K562 (cell line): Measurements from ENCODE around the gene MERTK. TPM values are rescaled to one million over a fixed set of nuclear protein-coding genes. Genes with fewer than 3 reads are reported as not detected.
"Not testable (repeated sequence)": the region's sequence is repeated elsewhere in the genome, so short reads cannot be mapped to it uniquely, and the experiment has no call there.

Experiments
- ATAC-seq: fragments of 200-7000 bp; cut with Tn5 transposase; 3 replicates; pipeline ENCODE4 v1.9.1; 2020; ENCODE audit warnings: moderate library complexity
- BruUV-seq: library from RNA; stranded (reverse); fragments of 400-500 nt; replicated peaks from 2 replicates; lab custom pipeline; 2021; lab: Mats Ljungman, UMichigan
- CTCF ChIA-PET: fragments of 300-600 bp; formaldehyde crosslinking; extraction: SDS; loops from one replicate; lab custom pipeline; 2021; ENCODE audit warnings: low intra/inter-chr PET ratio; lab: Yijun Ruan, JAX
- POLR2A ChIA-PET: fragments of 300-600, 350-650 bp; sonication (Branson Sonifier 250); formaldehyde crosslinking; extraction: SDS; loops from one replicate; lab custom pipeline; 2021; ENCODE audit warnings: antibody characterized with exemption, inconsistent platforms; lab: Yijun Ruan, JAX
- DNase-seq, 4 experiments: peaks; one replicate each; pipeline versions ENCODE4 v3.0.0 to v3.0.0-alpha.2; 2011 to 2018; ENCODE audit warnings: low spot score in 3 of 4, mixed read lengths in 3 of 4; ENCODE audit errors: extremely low read depth in 1 of 4
- FAIRE-seq: peaks from 2 replicates; lab custom pipeline; 2011; peaks lifted over from hg19 to GRCh38; lab: Jason Lieb, UNC
- H2AFZ ChIP-seq: 2 replicates; pipeline ENCODE4 v1.6.0; 2011; ENCODE audit warnings: low read depth, low read length, control low read depth, inconsistent platforms
- H3K27ac ChIP-seq: fragments of 200-600 bp; 3 replicates; pipeline ENCODE4 v1.8.0; 2011; ENCODE audit warnings: low read depth, mild to moderate bottlenecking, control low read depth, inconsistent platforms, low read length, moderate library complexity, mixed read lengths; ENCODE audit errors: extremely low read depth
- H3K27me3 ChIP-seq, 2 experiments: fragments of 300-600 bp in 1 of 2; 2 replicates in 1 of 2; 3 replicates in 1 of 2; pipeline versions ENCODE4 v1.6.0 to v1.8.0; 2011; ENCODE audit warnings: inconsistent platforms in 2 of 2, low read length in 2 of 2, mild to moderate bottlenecking in 1 of 2, mixed read lengths in 1 of 2, moderate library complexity in 1 of 2; ENCODE audit not compliant: control insufficient read depth in 2 of 2, insufficient read depth in 2 of 2
- H3K36me3 ChIP-seq: fragments of 300-600 bp; 3 replicates; pipeline ENCODE4 v1.8.0; 2011; ENCODE audit warnings: mild to moderate bottlenecking, low read length, inconsistent platforms; ENCODE audit not compliant: control insufficient read depth, insufficient read depth
- H3K4me1 ChIP-seq, 2 experiments: fragments of 200-600 bp in 1 of 2; replicated peaks in 1 of 2; 2 replicates in 1 of 2; 3 replicates in 1 of 2; pipeline versions ENCODE4 v1.5.1 to v1.8.0; 2011; ENCODE audit warnings: inconsistent platforms in 2 of 2, low read length in 2 of 2, mild to moderate bottlenecking in 1 of 2, mixed read lengths in 1 of 2, moderate library complexity in 1 of 2; ENCODE audit not compliant: control insufficient read depth in 2 of 2, insufficient read depth in 2 of 2
- H3K4me2 ChIP-seq: 2 replicates; pipeline ENCODE4 v1.6.1; 2011; ENCODE audit warnings: low read length, control low read depth, inconsistent platforms, mixed read lengths; ENCODE audit not compliant: insufficient read depth
- H3K4me3 ChIP-seq: fragments of 200-600 bp; sonication (generic), shearing (Covaris generic); 2 replicates; pipeline ENCODE4 v1.5.1; 2016; ENCODE audit warnings: control low read depth, inconsistent platforms
- H3K79me2 ChIP-seq: fragments of 200-600 bp; 3 replicates; pipeline ENCODE4 v1.8.0; 2011; ENCODE audit warnings: low read length, inconsistent platforms; ENCODE audit not compliant: control insufficient read depth, insufficient read depth
- H3K9ac ChIP-seq, 2 experiments: 2 replicates each; pipeline versions ENCODE4 v1.6.0 to v1.6.1; 2011; ENCODE audit warnings: low read depth in 2 of 2, low read length in 2 of 2, control low read depth in 1 of 2, inconsistent platforms in 1 of 2, mild to moderate bottlenecking in 1 of 2, mixed read lengths in 1 of 2; ENCODE audit not compliant: insufficient read depth in 1 of 2
- H3K9me1 ChIP-seq: one replicate; pipeline ENCODE4 v1.6.0; 2011; ENCODE audit warnings: inconsistent platforms, mild to moderate bottlenecking, low read length, moderate library complexity; ENCODE audit not compliant: control insufficient read depth, insufficient read depth
- H3K9me3 ChIP-seq: replicated peaks from 2 replicates; pipeline ENCODE4 v1.5.1; 2011; ENCODE audit warnings: low read depth, low read length, inconsistent platforms; ENCODE audit not compliant: control insufficient read depth, insufficient read depth
- H4K20me1 ChIP-seq: replicated peaks from 2 replicates; pipeline ENCODE4 v1.6.1; 2011; ENCODE audit warnings: low read length, inconsistent platforms, mixed read lengths; ENCODE audit not compliant: control insufficient read depth, insufficient read depth
- ARID1B ChIP-seq: fragments of 450-650 bp; IDR thresholded peaks from 2 replicates; pipeline ENCODE4 v1.6.1; 2016; ENCODE audit warnings: antibody characterized with exemption, mild to moderate bottlenecking, inconsistent platforms
- BCOR ChIP-seq: fragments of 450-650 bp; IDR thresholded peaks from 2 replicates; pipeline ENCODE4 v1.6.1; 2016
- CBFA2T2 ChIP-seq: fragments of 450-650 bp; conservative IDR thresholded peaks from 2 replicates; pipeline ENCODE4 v1.6.1; 2017; ENCODE audit warnings: mild to moderate bottlenecking
- CBFA2T3 ChIP-seq: fragments of 450-650 bp; IDR thresholded peaks from 2 replicates; pipeline ENCODE4 v1.6.1; 2017
- CXXC5 ChIP-seq: fragments of 250-450 bp; sonication (Bioruptor Pico); IDR thresholded peaks from 2 replicates; pipeline ENCODE4 v1.8.0; 2022; ENCODE audit warnings: inconsistent platforms, mild to moderate bottlenecking, moderate library complexity
- DACH1 ChIP-seq: fragments of 450-650 bp; IDR thresholded peaks from 2 replicates; pipeline ENCODE4 v1.6.1; 2018; ENCODE audit not compliant: partially characterized antibody
- DPF2 ChIP-seq: fragments of 450-650 bp; IDR thresholded peaks from 2 replicates; pipeline ENCODE4 v1.6.1; 2016
- FOSL1 ChIP-seq: fragments of 200-800 bp; sonication (Bioruptor generic); conservative IDR thresholded peaks from 2 replicates; pipeline ENCODE4 v1.6.1; 2016; ENCODE audit warnings: missing genetic modification characterization, missing compliant biosample characterization
- GATA2 ChIP-seq: sonication (generic); formaldehyde crosslinking; IDR thresholded peaks from 2 replicates; pipeline ENCODE4 v1.4.0; 2020; ENCODE audit warnings: mild to moderate bottlenecking, missing genetic modification reagents
- KDM1A ChIP-seq, 2 experiments: fragments of 450-650 bp; IDR thresholded peaks; 2 replicates each; pipeline ENCODE4 v1.6.1; 2016; ENCODE audit warnings: mild to moderate bottlenecking in 2 of 2
- KLF16 ChIP-seq: IDR thresholded peaks from 2 replicates; pipeline ENCODE4 v1.6.1; 2016; ENCODE audit warnings: antibody characterized with exemption
- MTA2 ChIP-seq: fragments of 450-650 bp; IDR thresholded peaks from 2 replicates; pipeline ENCODE4 v1.6.1; 2016; ENCODE audit warnings: low read depth
- NCOR1 ChIP-seq: fragments of 450-650 bp; IDR thresholded peaks from 2 replicates; pipeline ENCODE4 v1.6.1; 2016; ENCODE audit warnings: mild to moderate bottlenecking, moderate library complexity
- NFIC ChIP-seq: fragments of 450-650 bp; IDR thresholded peaks from 2 replicates; pipeline ENCODE4 v1.6.1; 2017; ENCODE audit warnings: mild to moderate bottlenecking, inconsistent platforms
- POLR2AphosphoS5 ChIP-seq: IDR thresholded peaks from 2 replicates; pipeline ENCODE4 v1.6.1; 2011; ENCODE audit warnings: mild to moderate bottlenecking, low read depth, low read length, moderate library complexity; ENCODE audit not compliant: control insufficient read depth, insufficient read depth
- SMARCA4 ChIP-seq: fragments of 450-650 bp; IDR thresholded peaks from 2 replicates; pipeline ENCODE4 v1.6.1; 2016
- SMARCE1 ChIP-seq: fragments of 450-650 bp; IDR thresholded peaks from 2 replicates; pipeline ENCODE4 v1.7.1; 2016; ENCODE audit warnings: mild to moderate bottlenecking
- SOX6 ChIP-seq: fragments of 450-650 bp; IDR thresholded peaks from 2 replicates; pipeline ENCODE4 v1.6.1; 2014; ENCODE audit warnings: mild to moderate bottlenecking
- SRF ChIP-seq, 2 experiments: fragments of 250-450, 450-650 bp in 1 of 2; sonication (Bioruptor Pico) in 1 of 2; sonication (generic) in 1 of 2; formaldehyde crosslinking; IDR thresholded peaks; 2 replicates each; pipeline versions ENCODE4 v1.5.0 to v1.5.1; 2020 to 2022; ENCODE audit warnings: mild to moderate bottlenecking in 1 of 2, missing genetic modification reagents in 1 of 2
- TAL1 ChIP-seq: fragments of 450-650 bp; IDR thresholded peaks from 2 replicates; pipeline ENCODE4 v1.6.1; 2016; ENCODE audit warnings: mild to moderate bottlenecking
- TCF3 ChIP-seq: sonication (generic); formaldehyde crosslinking; IDR thresholded peaks from 2 replicates; pipeline ENCODE4 v1.4.0; 2020; ENCODE audit warnings: mild to moderate bottlenecking, missing genetic modification reagents
- TEAD4 ChIP-seq, 2 experiments: sonication (generic) in 1 of 2; formaldehyde crosslinking in 1 of 2; IDR thresholded peaks; 2 replicates each; pipeline versions ENCODE4 v1.6.1 to v1.8.0; 2012 to 2022; ENCODE audit warnings: borderline replicate concordance in 1 of 2, inconsistent platforms in 1 of 2, low read length in 1 of 2, mild to moderate bottlenecking in 1 of 2, missing genetic modification reagents in 1 of 2
- TRIM24 ChIP-seq, 2 experiments: fragments of 450-650 bp; IDR thresholded peaks; 2 replicates each; pipeline ENCODE4 v1.6.1; 2016
- ZFP36 ChIP-seq: fragments of 150-350 bp; IDR thresholded peaks from 2 replicates; pipeline ENCODE4 v1.6.1; 2018; ENCODE audit warnings: low read length, low read depth; ENCODE audit not compliant: partially characterized antibody
- ZFX ChIP-seq: sonication (generic); formaldehyde crosslinking; IDR thresholded peaks from 2 replicates; pipeline ENCODE4 v1.8.0; 2022; ENCODE audit warnings: mild to moderate bottlenecking, missing genetic modification reagents, moderate library complexity
- ZNF121 ChIP-seq: sonication (generic); formaldehyde crosslinking; conservative IDR thresholded peaks from 2 replicates; pipeline ENCODE4 v1.8.0; 2022; ENCODE audit warnings: missing genetic modification reagents
- ZNF134 ChIP-seq: fragments of 250-450 bp; sonication (Bioruptor Pico); conservative IDR thresholded peaks from 2 replicates; pipeline ENCODE4 v1.4.0; 2020
- WGBS: fragments of 100-300 bp; shearing (Covaris generic); methylation state at CpG from one replicate; pipeline ENCODE4 v1.1.6; 2016; ENCODE audit warnings: low coverage, mixed read lengths; ENCODE audit not compliant: insufficient coverage; ENCODE audit errors: missing lambda C conversion rate; 5-methylcytosine and 5-hydroxymethylcytosine counted together
- in situ Hi-C: fragments of 300-500 bp; cut with MboI; formaldehyde crosslinking; loops from 4 replicates; pipeline ENCODE4 v1.15.0; 2018; ENCODE audit warnings: inconsistent platforms, mixed read lengths
- intact Hi-C: fragments of 100-400 bp; cut with micrococcal nuclease; formaldehyde crosslinking; loops from 2 replicates; pipeline ENCODE4 v1.14.2; 2022
- polyA plus RNA-seq, 8 experiments: library from polyadenylated mRNA; depleted of rRNA in 4 of 8; stranded (reverse) in 5 of 8; unstranded in 3 of 8; fragments of >200 nt; fragmentation: Nextera tagmentation in 2 of 8; fragmentation: Illumina TruSeq in 1 of 8; extraction: Ambion mirVana in 2 of 8; extraction: Trizol in 1 of 8; gene quantifications; 2 replicates each; pipeline versions ENCODE4 v1.2.1 to v1.2.3, GENCODE V29; 2011 to 2014; ENCODE audit warnings: inconsistent platforms in 1 of 8, missing spikeins in 1 of 8
- total RNA-seq, 7 experiments: library from RNA; depleted of rRNA in 6 of 7; stranded (reverse); fragments of >200 nt in 6 of 7; fragmentation: Illumina TruSeq in 2 of 7; extraction: Trizol in 2 of 7; gene quantifications; 2 replicates each; pipeline versions ENCODE4 v1.2.1 to v1.2.3, GENCODE V29; 2011 to 2021; ENCODE audit warnings: low replicate concordance in 1 of 7
- TF ChIP-seq, protein P1 (sequence below): sonication (generic); formaldehyde crosslinking; IDR thresholded peaks from 2 replicates; pipeline ENCODE4 v1.8.0; 2022; ENCODE audit warnings: missing genetic modification reagents, mild to moderate bottlenecking, moderate library complexity, borderline replicate concordance

The MERTK gene
- total and polyA plus RNA-seq, 9 of the 15 experiments (the other 6 are each of a cell fraction or from before 2014, with no cell fraction given), result 0.23 to 1.6 (median 0.74) TPM

DNA sequence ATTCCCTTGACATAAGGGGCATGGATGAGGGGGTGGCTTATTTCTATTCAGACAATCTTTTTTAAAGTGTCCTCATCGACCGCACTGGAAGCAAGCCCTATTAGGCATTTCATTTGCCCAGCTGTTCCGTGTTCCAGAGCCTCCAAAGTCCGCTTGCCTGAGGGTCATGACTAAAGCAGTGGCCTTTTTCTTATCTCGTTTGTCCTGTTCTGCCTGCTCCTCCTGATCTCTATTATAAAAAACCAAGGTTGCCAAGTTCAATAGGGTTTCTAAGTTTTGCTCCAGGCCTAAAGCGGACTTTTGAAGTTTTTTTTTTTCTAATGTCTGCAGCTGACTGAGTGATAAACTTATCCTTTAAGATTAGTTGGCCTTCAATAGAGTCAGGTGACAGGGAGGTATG lies 143.1 kb downstream of the MERTK start:
- H3K9ac ChIP-seq; H3K79me2 ChIP-seq; H3K4me1 ChIP-seq; in situ Hi-C loops; H3K27ac ChIP-seq; H3K9me1 ChIP-seq; CTCF ChIA-PET; intact Hi-C loops; H3K4me2 ChIP-seq; H2AFZ ChIP-seq; ATAC-seq; H3K4me3 ChIP-seq; H4K20me1 ChIP-seq; H3K9me3 ChIP-seq; H3K36me3 ChIP-seq; H3K27me3 ChIP-seq; BruUV-seq; TF ChIP-seq TEAD4 (CRISPR knock-in tag; IDR thresholded peaks at IDR 0.05; ENCODE audit: borderline replicate concordance): not testable (repeated sequence)
- DNase-seq (peak in 1 of 4 experiments; percentile 72), FAIRE-seq (peak; percentile 76)
- POLR2A ChIA-PET, result interaction anchor here (1.1 kb wide), 1 partner anchor 16 kb away, joined by 3 read pairs; no protein-coding TSS in a partner anchor
- 3% methylated on average over 6 of the region's 6 CpGs for WGBS
- TF ChIP-seq POLR2AphosphoS5 (peak; percentile 30; the same call in 1 of the 2 replicates), KLF16 (peak; percentile 10; the same call in 1 of the 2 replicates), SMARCA4 (peak; percentile 74), NCOR1 (peak; percentile 62), ARID1B (peak; percentile 81), ZFX (CRISPR knock-in tag) (peak; percentile 30; the same call in 1 of the 2 replicates), TCF3 (CRISPR knock-in tag) (peak; percentile 84), SMARCE1 (peak; percentile 43; the same call in 1 of the 2 replicates), TAL1 (peak; percentile 84), DACH1 (peak; percentile 71), CXXC5 (CRISPR knock-in tag) (0 out of 2 replicates have a peak, but pooled peaks have one; percentile 21), BCOR (0 out of 2 replicates have a peak, but pooled peaks have one; percentile 35), ZNF121 (CRISPR knock-in tag) (peak; percentile 97), TRIM24 (IDR thresholded peaks at IDR 0.05) (peak; percentile 28 to 61; a peak in 1 of 4 replicates), CBFA2T2 (peak; percentile 87), ZFP36 (peak; percentile 10), ZNF134 (peak; percentile 78), CBFA2T3 (peak; percentile 85), MTA2 (peak; percentile 62; the same call in 1 of the 2 replicates), SOX6 (peak; percentile 38; the same call in 1 of the 2 replicates), SRF (CRISPR knock-in tag; IDR thresholded peaks at IDR 0.05) (peak in 1 of 2 experiments; percentile 39; a peak in 1 of 4 replicates), NFIC (peak; percentile 67), FOSL1 (0 out of 2 replicates have a peak, but pooled peaks have one; percentile 30), KDM1A (IDR thresholded peaks at IDR 0.05) (0 out of 4 replicates have a peak, but pooled peaks of 1 of the 2 experiments have one; percentile 11), TEAD4 (IDR thresholded peaks at IDR 0.05; ENCODE audit: low read length) (peak; percentile 55; the same call in 1 of the 2 replicates), GATA2 (peak; percentile 71; the same call in 1 of the 2 replicates), DPF2 (peak; percentile 69)
- TF ChIP-seq, protein P1, sequence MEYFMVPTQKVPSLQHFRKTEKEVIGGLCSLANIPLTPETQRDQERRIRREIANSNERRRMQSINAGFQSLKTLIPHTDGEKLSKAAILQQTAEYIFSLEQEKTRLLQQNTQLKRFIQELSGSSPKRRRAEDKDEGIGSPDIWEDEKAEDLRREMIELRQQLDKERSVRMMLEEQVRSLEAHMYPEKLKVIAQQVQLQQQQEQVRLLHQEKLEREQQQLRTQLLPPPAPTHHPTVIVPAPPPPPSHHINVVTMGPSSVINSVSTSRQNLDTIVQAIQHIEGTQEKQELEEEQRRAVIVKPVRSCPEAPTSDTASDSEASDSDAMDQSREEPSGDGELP, result peak; percentile 67
